RPMI8226 (cell line): ENCODE measurements around the gene ARPP21.

Source experiments
- DNase-seq: peaks from one replicate; pipeline ENCODE4 v3.0.0-alpha.2; 2015

ARPP21 gene

DNA sequence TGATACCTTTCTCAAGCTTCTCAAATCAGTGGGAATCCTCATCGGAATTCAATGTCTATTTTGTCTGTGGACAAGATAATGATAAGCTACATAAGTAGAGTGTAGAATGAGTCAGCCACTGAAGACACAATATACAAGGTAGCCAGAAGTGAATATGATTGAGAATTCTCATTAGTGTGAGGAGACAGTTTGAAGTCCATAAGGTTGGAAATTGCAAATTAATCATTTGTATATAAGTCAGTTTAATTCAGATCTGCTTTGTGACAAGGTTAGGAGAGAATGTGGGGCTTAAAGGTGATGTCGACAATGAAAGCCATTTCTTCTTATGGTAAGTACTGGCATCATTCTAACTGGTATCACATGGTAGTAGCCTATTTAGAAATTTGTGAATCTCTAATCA is 4.2 kb downstream of the ARPP21 start:
- no peak for DNase-seq

DNA sequence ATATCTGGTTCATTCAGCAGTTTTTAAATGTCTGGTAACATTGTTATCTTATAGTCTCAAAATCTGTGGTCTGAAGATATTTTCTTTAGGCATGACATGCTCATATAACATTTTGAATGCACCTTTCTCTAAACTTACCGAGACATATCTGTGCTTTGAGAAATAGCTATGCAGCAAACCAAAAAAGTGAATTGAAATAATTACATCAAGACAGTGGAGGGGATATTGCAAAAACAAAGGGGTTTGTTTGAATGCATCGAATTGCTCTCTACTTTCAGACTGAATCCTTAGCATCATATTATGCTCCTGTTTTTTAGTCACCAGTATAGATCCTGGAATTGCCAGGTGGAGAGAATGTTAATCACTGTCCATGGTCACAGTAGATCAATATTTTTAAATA is 5.1 kb downstream of the ARPP21 start:
- no peak for DNase-seq

DNA sequence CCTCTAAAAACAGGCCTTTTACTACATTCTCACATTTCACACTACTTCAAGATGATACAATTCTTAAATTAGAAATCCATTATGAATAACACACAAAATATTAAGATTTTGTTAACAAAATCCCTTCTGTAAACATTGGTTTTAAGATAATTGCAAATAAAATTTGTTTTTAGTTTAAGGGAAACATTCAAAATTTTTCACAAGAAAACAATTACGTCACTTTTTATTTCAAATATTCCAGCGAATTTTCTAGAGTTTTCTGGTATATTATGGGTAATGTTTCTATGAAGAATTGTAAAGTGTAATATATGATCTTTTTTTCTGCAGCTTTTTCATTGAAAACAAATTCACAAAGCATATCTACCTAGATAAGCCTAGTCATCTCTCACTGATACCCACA is 5.9 kb downstream of the ARPP21 start:
- DNase-seq: no peak

DNA sequence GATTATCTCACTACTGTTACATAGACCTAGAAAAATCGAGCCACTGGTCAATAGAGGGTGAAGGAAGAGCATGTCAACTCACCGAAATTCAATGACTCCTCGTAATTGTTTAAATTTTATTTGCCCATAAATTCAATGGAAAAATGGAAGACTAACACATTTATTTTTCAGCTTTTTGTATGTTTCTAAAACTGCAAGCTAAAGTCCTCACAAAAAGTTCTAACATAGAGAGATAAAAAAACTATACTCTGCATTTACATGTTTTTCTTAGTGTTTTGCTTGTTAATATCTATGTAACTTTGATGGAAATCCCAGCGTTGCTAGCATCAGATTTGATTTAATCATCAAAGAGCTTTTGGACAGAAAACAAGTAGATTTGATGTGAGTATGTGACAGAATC is 6.8 kb downstream of the ARPP21 start:
- no peak for DNase-seq

DNA sequence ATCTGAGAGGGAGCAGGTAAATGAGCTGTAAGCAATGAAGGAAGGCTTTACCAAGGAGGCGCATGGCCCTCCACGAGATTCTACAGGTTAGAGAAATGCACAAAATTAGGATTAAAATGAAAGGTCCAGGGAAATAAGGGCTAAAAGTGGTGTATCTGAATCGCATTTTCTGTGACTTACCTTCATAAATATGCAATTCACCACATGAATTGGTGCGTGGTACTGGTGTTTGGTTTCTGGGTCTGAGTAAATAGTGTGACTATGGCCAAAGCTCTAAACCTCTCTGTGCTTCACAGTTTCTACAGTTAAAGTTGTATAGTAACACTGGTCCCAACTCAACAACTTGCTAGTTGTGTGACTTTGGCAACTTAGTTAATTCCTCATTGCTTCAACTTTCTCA is 8.1 kb downstream of the ARPP21 start:
- no peak for DNase-seq

DNA sequence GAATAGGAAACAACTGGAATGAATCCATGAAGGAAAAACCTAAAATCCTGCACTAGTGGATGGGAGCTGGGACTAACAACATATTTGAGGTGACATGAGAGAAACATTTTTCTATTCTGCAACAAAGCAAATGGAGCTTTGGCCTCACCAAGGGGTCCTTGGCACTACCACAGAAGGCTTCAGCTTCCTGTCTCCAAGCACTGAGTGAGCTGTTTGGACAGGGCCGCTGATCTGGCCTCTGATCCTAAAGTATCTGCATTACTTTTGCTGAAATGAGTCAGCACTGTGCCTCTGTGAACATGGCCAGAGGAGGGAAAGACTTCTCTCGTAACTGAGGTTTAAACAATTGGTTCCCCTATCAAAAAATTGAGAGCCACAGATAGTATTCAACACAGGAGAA is 9.0 kb downstream of the ARPP21 start:
- no peak for DNase-seq

DNA sequence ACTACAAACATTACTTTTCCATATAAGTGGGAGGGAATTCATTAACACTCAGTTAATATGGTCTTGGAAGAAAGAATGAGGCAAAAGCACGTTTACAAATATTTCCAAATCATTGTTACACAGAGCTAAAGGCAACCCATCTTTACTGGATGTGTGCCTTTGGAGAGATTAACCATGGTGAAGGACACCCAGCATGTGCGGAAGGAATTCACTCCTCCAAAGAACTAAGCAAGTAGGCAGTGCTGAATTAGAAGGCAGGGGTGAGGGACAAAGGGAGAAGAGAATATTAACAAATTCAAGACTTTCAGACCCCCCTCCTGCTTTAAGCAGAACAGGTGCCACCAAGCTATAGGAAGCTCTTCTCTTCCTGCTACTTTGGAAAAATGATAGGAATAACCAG is 10.1 kb downstream of the ARPP21 start:
- no peak for DNase-seq

DNA sequence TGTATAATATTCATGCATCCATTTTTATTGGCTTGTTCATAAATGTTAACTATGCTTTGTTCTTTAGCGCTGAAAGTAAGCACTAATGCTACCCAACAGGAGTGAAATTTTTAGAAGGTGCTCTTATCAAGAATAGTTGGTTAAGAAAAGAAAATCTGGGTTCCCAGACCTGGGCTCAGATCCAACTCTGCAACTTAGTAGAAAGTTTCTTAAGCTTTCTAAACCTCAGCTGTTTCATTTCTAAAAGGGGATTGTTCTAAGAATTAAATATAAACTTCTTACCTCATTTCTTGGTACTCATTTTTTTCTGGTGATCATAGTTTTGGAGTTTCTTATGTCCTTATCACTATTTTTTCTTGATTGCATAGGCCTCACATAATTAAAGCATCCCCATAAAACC is 12.1 kb downstream of the ARPP21 start:
- no peak for DNase-seq

DNA sequence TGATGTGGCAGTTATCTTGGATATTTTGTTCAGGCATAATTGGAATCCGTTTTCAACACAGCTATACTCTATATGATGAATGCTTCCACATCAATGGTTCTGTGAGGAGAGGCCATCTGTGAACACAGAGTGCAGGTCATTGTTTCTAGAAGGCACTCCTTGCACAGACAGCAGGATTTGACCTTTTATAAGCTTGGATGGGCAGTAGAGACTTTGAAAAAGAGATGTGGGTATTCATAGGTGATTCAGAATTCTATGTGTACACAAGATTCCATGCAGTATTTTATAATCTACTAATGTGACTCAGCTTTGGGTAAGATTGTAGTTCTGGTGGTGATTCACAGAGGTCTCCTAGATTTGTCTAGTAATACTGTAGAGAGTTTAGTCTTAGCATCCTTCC is 12.5 kb downstream of the ARPP21 start:
- DNase-seq: no peak

DNA sequence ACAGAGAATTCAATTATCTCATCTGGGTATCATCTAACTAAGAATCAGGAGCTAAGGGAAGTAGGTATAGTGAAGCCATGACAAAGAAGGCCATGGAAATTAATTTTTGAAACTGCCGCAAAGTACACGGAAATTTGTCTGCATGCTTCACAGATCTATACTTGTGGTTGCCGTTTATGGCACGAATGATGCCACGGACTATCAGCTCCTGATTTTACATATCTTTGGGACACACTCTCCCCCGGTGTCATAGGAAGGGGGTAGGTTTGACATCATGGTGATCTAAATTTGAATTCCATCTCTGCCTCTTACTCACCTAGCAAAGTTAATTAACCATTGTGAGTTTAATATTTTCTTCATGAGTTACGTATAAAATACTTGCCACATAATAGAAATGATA is 14.0 kb downstream of the ARPP21 start:
- no peak for DNase-seq

DNA sequence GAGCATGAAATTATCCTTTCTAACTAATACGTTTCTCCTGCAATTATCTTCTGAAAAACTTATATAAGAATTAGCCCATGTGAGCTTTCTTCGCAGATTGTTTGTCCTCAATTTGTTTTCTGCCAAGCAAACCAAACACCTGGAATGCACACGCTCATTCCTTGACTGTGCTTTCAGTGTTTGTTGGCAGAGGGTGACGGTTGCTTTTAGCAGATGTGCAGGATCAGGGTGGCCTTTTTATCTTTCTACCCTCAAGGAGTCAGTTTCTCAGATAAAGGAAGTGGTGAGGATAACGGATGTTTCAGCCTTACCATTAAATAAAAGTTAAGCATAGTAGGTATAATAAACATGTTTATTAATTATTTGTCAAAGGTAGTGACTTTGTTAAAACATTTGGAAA is 15.2 kb downstream of the ARPP21 start:
- DNase-seq: no peak

DNA sequence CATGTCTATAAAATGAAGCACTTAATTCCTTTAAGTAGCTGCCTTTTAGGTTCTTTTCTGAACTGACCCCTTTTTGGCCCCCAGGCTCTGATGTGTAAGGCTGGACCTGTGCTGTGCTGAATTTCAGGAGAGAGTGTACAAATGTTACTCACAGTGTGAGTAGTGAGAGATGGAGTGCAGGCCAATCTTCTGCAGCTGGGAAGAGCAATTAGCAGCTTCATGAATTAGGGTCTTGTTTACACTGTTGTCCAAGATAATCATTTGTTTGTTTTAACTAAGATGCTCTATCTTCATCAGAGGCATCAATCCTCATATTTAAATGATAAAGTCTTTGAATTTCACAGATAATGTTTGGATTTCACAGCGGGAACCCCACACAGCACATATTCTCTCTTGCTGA is 19.4 kb downstream of the ARPP21 start:
- no peak for DNase-seq

DNA sequence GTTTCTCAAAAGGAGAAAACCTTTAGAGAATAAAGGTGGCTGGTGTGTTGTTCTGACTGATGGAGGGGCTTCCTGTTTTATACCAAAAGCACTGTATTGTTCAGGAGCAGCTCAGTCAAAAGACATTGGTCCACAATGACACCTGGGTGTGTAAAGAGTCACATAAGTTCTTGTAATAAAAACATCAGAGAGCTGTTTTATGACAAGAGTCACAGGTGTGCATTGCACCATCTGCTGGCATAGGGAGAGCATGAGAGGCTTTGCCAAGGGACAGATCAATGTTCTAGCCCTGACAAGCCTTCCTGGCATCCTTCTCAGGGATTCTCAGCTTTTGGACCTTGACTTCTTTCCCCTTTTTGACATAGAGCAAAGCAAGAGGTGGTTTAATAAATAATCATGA is 20.4 kb downstream of the ARPP21 start:
- peak; percentile 29 for DNase-seq

DNA sequence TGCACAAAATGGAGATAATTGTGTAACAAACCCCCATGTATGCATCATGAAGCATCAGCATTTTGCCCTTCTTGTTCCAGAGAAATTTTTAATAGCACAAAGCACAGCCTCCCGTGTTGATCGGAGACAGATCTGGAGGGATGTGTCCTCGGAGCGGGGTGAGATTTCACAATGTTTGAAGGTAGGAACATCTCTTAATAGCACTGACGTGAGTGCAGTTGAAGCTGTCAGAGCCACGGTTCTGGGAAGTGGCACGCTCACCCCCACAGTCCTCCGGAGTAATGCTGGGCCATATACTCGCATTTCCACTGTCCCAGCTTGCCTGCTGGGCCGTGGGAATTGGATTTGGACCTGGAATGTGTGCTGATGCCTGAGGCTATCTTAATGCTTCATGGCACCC is 24.1 kb downstream of the ARPP21 start:
- no peak for DNase-seq

DNA sequence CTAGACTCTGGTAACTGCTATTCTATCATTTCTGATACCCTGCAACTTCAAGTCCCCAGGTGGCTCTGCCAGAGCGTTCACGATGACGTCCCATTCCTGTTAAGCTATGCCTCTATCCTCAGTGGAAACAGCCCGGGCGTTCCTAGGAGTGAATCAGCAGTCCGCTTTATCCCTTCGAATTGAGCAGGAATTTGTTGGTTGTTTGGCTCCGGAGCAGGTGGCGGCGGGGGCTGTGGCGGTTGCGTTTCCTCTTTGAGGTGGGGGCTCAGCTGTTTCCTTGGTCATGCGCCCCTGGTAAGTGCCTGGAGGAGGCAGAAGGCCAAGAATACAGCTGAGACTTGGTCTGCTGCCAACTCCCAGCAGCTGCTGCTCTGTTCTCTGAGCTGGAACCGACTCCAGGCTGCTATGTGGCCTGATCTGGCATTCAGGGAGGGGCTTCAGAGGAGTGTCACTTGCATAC is 25.2 kb downstream of the ARPP21 start:
- DNase-seq: peak; percentile 81

DNA sequence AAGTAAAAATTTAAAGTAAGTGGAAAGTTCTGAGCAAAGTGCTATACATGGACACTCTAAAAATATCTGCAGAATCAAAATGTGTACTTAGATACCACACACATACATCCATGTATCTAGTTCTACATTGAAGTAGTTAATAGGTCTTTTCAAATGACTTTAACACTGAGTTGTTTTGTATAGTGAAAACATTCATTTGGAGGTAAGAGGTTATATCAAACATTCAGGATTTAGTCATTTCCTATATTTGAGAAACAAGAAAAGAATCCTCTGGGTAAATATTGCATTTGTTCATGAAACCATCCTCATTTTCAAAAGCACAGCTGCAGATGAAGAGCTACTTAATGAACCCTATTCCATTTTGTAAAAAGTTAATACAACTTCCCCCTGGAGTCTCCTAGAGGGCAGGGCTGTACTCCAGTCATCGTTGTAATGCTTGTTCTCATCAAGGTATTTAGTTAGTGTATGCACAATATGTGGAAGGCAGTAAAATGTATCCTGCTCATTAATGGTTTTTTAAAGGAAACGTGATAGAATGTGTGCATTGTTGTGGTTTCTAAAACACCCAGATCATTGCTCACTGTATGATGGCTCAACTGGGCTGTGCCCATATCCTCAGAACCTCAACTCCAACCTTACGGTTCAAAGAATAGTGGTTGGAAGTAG is 26.2 kb downstream of the ARPP21 start:
- no peak for DNase-seq

DNA sequence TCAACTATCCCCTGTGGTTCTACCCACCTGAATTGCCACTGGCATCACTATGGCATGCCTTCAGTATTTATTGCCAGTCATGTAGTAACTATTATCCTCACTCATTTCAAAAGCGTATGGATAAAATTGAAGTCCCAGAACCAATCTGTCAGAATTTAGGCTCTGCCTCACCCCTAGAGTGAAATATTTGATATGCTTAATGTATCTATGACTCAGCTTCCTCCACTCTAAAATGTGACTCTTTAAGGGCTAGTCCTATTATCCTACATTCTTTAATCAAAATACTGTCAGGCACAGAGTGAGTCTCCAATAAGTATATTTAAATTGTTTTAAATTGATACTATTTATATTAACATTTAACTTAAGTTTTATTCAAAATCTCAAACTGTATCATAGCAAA is 27.6 kb downstream of the ARPP21 start:
- no peak for DNase-seq

DNA sequence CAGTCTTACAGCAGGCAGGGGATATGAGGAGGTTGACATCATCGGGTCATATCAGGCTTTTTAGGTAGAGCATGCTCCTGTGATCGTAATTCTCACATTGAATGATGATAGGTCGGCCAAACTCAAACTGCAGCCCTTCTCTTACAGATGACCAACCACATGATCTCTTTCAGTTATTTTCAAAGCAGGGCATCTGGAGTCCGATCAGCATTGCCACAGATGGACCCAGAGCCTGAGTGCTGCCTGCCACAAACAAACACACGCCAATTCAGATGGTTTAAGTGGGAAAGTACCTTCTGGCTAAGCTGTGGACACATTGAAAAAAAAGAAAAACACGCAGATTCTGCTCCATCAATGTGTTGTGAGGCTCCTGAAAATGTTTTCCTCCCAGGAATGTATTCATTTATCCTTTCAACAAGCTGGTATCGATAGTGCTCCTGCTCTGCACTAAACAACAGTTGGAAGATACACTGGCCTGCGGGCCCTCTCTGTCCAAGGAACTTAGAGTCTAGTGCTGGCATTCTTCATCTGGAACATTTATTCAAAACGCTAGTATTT is 31.2 kb downstream of the ARPP21 start:
- no peak for DNase-seq

DNA sequence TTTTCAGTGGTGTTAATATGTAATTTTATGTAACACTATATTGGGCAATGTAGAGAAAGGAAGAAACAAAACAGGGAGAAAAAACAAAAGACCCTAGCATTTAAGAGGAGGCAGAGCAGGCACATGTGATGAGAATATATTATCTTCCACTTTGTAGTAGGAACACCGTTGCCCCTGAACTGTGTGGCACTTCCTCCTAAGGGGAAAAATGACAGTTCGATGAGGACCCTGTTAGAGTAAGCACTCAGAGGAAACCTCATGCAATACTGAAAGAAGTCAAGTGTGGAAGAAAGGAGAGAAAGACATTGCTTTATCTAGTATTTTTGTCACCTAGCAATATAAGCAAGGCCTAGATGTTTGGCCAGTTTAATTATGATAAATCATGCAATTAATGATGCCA is 32.2 kb downstream of the ARPP21 start:
- DNase-seq: no peak

DNA sequence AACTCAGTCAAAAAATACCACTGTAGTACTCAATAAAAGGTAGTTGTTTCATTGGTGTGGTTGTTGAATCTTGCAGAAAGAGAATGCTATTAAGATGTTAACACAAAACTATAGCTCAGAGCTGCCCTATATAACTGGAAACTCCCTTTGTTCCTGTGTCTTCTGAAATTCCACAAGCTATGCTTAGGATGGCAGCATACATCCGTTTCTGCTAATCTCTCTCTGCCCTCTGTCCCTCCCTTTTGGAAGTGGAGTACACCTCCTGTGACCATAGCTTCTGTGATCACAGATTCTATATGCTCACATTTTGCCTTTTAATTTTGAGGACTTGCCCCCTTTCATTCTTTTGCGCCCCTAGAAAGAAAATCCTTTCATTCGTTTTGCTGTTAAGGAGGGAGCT is 33.7 kb downstream of the ARPP21 start:
- no peak for DNase-seq

DNA sequence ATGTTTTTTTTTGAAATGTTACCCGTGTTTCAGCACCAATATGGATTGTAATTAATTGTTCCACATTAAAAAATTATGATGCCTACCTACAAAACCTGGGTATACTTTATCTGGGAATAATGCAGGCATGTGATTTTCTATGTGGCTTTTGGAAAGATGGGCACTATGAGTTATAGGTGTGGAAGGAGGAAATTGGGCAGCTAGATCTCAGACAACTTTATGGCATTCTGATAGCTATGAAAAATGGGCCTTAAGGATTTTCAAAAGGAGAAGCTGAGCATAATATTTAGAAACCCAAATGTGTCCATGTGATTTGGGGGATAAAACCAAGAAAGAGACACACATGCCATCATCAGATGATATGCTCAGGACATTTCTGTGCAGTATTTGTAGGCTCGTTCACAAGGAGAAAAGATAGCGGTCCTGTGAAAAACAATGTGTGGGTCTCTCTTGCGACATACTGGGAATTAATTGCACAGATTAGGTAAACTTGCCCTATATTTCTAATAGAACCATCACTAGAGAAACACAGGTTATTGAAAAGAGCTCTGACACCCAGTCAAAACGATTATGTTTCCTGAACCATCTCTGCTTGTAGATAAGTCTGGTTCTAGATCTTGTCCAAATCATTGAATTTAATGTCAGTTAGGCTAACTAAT is 35.3 kb downstream of the ARPP21 start:
- no peak for DNase-seq

DNA sequence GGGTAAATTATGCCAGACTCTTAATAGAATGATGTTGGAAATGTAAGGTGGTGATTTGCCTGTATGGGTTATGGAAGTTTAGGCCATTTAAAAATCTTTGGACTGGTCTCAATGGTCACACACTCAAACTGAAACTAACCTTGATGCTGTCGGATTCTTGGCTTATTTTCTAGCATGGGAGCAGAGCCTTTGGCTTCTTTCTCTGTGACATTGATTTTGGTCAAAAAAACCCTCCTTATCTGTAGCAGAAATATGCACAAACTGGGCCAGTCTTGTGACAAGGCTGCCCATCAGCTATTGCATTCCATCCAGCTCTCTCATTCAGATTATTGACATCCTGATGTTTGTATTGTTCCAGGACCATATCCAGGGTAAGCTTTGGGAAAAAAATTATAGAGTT is 35.9 kb downstream of the ARPP21 start:
- no peak for DNase-seq

DNA sequence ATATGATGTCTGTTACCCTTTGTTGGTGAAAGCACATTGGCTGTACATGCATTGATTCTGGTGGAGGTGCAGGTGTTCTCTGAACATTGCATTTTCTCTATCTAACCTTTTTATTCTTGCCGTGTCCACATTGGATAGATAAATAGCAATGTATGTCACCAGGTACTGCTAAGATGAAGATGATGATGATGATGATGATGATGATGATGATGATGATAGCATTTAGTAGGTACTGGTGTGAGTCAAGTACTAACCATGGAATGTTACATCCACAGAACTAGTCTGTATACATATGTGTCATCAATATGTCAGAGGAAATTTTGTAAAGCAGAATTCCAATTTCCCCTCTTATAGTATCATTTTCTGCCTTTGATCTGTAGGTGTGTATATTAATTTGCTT is 36.3 kb downstream of the ARPP21 start:
- no peak for DNase-seq

DNA sequence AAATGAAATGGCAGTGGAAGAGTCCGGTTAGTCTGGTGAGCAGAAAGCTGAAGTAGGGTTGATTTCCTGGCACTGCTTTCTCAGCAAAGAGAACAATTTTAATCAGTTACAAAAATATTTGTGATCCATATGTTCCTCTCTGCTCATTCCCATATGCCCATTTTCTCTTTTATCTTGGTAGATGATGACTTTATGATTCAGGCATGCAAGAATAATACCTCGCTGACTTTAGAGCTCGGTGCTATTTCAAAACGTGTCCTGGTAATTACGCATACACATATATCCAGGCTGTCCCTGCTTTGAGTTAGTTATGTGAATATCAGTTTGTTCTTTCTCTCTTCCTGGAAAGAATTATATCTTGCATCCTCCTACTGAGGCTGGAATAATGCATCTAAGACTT is 38.5 kb downstream of the ARPP21 start:
- DNase-seq: no peak

DNA sequence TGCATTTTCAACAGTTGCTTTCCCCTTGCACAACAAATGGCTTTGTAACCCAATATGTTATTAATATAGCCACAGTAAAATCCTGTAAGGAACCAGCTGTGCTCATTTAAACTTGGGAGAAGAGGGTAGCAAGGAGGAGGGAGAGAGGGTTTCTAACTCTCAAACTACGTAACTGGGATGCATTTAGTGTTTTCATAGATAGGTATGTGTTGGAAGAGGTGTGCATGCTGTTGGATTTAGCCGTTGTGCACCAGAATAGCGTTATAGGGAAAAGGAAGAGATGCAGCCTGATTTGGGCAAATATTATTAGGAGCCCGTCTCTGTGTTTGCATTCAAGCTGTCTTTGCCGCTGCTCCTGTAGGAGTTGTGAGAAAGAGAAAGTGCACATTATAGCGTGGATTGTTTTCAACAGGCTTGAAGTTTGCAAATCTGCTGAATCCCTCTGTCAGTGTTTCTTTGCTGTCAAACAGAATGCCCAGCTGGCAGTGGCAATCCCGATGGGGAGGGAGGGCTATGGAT is 39.4 kb downstream of the ARPP21 start:
- DNase-seq: no peak
